ENCODE results near the gene TMEM91.

DNA sequence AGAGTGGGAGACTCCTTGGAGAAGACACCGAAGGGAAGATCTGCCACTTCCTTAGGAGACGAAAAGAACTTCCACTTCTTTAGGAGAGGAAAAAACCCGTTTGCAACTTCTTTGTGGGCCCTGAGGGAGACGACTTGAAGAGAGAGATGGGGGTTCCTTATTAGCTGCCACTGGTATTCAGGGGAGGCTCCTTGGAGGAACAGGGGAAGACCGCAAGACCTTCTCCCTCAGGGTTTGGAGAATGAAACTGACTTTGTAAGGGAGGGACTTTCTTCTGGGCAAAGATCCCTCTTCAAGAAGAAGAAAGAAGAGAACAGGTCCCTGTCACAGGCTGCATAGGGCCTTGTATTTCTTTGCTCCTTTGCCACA lies 21.7 kb downstream of the TMEM91 start:
- TF ChIP-seq, protein P1, sequence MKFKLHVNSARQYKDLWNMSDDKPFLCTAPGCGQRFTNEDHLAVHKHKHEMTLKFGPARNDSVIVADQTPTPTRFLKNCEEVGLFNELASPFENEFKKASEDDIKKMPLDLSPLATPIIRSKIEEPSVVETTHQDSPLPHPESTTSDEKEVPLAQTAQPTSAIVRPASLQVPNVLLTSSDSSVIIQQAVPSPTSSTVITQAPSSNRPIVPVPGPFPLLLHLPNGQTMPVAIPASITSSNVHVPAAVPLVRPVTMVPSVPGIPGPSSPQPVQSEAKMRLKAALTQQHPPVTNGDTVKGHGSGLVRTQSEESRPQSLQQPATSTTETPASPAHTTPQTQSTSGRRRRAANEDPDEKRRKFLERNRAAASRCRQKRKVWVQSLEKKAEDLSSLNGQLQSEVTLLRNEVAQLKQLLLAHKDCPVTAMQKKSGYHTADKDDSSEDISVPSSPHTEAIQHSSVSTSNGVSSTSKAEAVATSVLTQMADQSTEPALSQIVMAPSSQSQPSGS (CRISPR knock-in tag; IDR thresholded peaks at IDR 0.05; ENCODE audit: borderline replicate concordance, low read depth): no peak
- TF ChIP-seq, protein P2, sequence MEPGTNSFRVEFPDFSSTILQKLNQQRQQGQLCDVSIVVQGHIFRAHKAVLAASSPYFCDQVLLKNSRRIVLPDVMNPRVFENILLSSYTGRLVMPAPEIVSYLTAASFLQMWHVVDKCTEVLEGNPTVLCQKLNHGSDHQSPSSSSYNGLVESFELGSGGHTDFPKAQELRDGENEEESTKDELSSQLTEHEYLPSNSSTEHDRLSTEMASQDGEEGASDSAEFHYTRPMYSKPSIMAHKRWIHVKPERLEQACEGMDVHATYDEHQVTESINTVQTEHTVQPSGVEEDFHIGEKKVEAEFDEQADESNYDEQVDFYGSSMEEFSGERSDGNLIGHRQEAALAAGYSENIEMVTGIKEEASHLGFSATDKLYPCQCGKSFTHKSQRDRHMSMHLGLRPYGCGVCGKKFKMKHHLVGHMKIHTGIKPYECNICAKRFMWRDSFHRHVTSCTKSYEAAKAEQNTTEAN (CRISPR knock-in tag; IDR thresholded peaks at IDR 0.05): no peak
- TF ChIP-seq, protein P3, sequence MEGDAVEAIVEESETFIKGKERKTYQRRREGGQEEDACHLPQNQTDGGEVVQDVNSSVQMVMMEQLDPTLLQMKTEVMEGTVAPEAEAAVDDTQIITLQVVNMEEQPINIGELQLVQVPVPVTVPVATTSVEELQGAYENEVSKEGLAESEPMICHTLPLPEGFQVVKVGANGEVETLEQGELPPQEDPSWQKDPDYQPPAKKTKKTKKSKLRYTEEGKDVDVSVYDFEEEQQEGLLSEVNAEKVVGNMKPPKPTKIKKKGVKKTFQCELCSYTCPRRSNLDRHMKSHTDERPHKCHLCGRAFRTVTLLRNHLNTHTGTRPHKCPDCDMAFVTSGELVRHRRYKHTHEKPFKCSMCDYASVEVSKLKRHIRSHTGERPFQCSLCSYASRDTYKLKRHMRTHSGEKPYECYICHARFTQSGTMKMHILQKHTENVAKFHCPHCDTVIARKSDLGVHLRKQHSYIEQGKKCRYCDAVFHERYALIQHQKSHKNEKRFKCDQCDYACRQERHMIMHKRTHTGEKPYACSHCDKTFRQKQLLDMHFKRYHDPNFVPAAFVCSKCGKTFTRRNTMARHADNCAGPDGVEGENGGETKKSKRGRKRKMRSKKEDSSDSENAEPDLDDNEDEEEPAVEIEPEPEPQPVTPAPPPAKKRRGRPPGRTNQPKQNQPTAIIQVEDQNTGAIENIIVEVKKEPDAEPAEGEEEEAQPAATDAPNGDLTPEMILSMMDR (IDR thresholded peaks at IDR 0.05): no peak
- TF ChIP-seq ZBTB21 (CRISPR knock-in tag; IDR thresholded peaks at IDR 0.05; ENCODE audit: borderline replicate concordance): no peak
- TF ChIP-seq FOXK1 (CRISPR knock-in tag; IDR thresholded peaks at IDR 0.05): no peak
- no peak for TF ChIP-seq ETV6 (CRISPR knock-in tag; IDR thresholded peaks at IDR 0.05)
- no peak for TF ChIP-seq ZNF416 (CRISPR knock-in tag; IDR thresholded peaks at IDR 0.05)
- no peak for TF ChIP-seq ESRRA (CRISPR knock-in tag; IDR thresholded peaks at IDR 0.05; ENCODE audit: borderline replicate concordance)
- no peak for TF ChIP-seq TEAD4 (CRISPR knock-in tag; IDR thresholded peaks at IDR 0.05)
- no peak for TF ChIP-seq KAT7 (CRISPR knock-in tag; IDR thresholded peaks at IDR 0.05; ENCODE audit: borderline replicate concordance)

All from WTC11 (cell line).